ENCODE results near the gene DEPP1. TPM values are rescaled to one million over a fixed set of nuclear protein-coding genes. Genes with fewer than 3 reads are reported as not detected.

The DEPP1 gene
- total and polyA plus RNA-seq, 2 of the 13 experiments (the other 11 are each of a cell fraction or from before 2014, with no cell fraction given), result 14.8 to 270 TPM

DNA sequence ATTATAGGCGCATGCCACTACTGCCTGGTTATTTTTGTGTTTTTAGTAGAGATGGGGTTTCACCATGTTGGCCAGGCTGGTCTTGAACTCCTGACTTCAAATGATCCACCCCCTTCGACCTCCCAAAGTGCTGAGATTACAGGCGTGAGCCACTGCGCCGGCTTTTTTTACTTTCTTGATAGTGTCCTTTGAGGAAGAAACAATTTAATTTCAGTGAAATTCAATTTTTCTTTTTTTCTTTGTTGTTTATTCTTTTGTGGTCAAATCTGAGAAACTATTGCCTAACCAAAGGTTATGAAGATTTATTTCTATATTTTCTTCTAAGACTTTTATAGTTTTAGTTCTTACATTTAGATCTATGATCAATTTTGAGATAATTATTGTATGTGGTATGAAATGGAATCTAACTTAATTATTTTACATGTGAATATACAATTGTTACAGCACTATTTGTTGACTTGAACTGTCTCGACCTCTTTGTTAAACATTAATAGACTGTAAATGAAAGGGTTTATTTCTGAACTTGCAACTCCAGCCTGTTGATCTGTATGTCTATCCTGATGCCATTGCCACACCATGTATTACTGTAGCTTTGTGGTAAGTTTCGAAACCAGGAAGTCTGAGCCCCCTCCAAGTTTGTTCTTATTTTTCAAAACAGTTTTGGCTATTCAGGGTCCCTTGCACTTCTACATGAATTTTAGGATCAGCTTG lies 38.8 kb downstream of the DEPP1 start (continued):
- TF ChIP-seq, protein P1, sequence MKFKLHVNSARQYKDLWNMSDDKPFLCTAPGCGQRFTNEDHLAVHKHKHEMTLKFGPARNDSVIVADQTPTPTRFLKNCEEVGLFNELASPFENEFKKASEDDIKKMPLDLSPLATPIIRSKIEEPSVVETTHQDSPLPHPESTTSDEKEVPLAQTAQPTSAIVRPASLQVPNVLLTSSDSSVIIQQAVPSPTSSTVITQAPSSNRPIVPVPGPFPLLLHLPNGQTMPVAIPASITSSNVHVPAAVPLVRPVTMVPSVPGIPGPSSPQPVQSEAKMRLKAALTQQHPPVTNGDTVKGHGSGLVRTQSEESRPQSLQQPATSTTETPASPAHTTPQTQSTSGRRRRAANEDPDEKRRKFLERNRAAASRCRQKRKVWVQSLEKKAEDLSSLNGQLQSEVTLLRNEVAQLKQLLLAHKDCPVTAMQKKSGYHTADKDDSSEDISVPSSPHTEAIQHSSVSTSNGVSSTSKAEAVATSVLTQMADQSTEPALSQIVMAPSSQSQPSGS (CRISPR knock-in tag; IDR thresholded peaks at IDR 0.05), result peak; percentile 57; the same call in 1 of the 2 replicates
- TF ChIP-seq PHF21A (CRISPR knock-in tag; IDR thresholded peaks at IDR 0.05) (peak; percentile 60), ZNF234 (CRISPR knock-in tag; conservative IDR thresholded peaks at IDR 0.05) (no peak), RBFOX2 (IDR thresholded peaks at IDR 0.05; ENCODE audit: low read depth, low read length) (no peak), TRIM22 (IDR thresholded peaks at IDR 0.05) (no peak), MNT (IDR thresholded peaks at IDR 0.05) (no peak), RBM39 (IDR thresholded peaks at IDR 0.05; ENCODE audit: low read depth, low read length, poor library complexity, severe bottlenecking) (no peak), NFIC (IDR thresholded peaks at IDR 0.05; ENCODE audit: low read length) (no peak; the same call in 1 of the 2 replicates), HOXA3 (CRISPR knock-in tag; IDR thresholded peaks at IDR 0.05) (0 out of 2 replicates have a peak, but pooled peaks have one; percentile 19), TFDP1 (CRISPR knock-in tag; IDR thresholded peaks at IDR 0.05; ENCODE audit: borderline replicate concordance) (no peak), ZNF333 (CRISPR knock-in tag; IDR thresholded peaks at IDR 0.05; ENCODE audit: borderline replicate concordance) (no peak), NFATC3 (CRISPR knock-in tag; IDR thresholded peaks at IDR 0.05) (no peak), ZNF205 (CRISPR knock-in tag; IDR thresholded peaks at IDR 0.05) (no peak), ZBTB42 (CRISPR knock-in tag; IDR thresholded peaks at IDR 0.05) (no peak), ZNF644 (CRISPR knock-in tag; IDR thresholded peaks at IDR 0.05; ENCODE audit: low read depth) (0 out of 2 replicates have a peak, but pooled peaks have one; percentile 31), ZNF12 (CRISPR knock-in tag; IDR thresholded peaks at IDR 0.05) (peak; percentile 60; the same call in 1 of the 2 replicates)
- TF ChIP-seq, protein P2, sequence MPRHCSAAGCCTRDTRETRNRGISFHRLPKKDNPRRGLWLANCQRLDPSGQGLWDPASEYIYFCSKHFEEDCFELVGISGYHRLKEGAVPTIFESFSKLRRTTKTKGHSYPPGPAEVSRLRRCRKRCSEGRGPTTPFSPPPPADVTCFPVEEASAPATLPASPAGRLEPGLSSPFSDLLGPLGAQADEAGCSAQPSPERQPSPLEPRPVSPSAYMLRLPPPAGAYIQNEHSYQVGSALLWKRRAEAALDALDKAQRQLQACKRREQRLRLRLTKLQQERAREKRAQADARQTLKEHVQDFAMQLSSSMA (CRISPR knock-in tag; IDR thresholded peaks at IDR 0.05), result no peak
- TF ChIP-seq, protein P3, sequence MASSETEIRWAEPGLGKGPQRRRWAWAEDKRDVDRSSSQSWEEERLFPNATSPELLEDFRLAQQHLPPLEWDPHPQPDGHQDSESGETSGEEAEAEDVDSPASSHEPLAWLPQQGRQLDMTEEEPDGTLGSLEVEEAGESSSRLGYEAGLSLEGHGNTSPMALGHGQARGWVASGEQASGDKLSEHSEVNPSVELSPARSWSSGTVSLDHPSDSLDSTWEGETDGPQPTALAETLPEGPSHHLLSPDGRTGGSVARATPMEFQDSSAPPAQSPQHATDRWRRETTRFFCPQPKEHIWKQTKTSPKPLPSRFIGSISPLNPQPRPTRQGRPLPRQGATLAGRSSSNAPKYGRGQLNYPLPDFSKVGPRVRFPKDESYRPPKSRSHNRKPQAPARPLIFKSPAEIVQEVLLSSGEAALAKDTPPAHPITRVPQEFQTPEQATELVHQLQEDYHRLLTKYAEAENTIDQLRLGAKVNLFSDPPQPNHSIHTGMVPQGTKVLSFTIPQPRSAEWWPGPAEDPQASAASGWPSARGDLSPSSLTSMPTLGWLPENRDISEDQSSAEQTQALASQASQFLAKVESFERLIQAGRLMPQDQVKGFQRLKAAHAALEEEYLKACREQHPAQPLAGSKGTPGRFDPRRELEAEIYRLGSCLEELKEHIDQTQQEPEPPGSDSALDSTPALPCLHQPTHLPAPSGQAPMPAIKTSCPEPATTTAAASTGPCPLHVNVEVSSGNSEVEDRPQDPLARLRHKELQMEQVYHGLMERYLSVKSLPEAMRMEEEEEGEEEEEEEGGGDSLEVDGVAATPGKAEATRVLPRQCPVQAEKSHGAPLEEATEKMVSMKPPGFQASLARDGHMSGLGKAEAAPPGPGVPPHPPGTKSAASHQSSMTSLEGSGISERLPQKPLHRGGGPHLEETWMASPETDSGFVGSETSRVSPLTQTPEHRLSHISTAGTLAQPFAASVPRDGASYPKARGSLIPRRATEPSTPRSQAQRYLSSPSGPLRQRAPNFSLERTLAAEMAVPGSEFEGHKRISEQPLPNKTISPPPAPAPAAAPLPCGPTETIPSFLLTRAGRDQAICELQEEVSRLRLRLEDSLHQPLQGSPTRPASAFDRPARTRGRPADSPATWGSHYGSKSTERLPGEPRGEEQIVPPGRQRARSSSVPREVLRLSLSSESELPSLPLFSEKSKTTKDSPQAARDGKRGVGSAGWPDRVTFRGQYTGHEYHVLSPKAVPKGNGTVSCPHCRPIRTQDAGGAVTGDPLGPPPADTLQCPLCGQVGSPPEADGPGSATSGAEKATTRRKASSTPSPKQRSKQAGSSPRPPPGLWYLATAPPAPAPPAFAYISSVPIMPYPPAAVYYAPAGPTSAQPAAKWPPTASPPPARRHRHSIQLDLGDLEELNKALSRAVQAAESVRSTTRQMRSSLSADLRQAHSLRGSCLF (CRISPR knock-in tag; IDR thresholded peaks at IDR 0.05; ENCODE audit: borderline replicate concordance), result no peak
